ENCODE measurements around the gene TBL1XR1. TPM values are rescaled to one million over a fixed set of nuclear protein-coding genes. Genes with fewer than 3 reads are reported as not detected.

TBL1XR1 gene
- total and polyA plus RNA-seq, 2 of the 4 experiments (the other 2 are of a cell fraction): 25.2 to 170 TPM

- Histone ChIP-seq H2BK120ac (ENCODE audit: low read depth, low read length) (no peak overlapping the region), H2AFZ (replicated peaks; ENCODE audit: low read length, poor library complexity) (no peak overlapping the region), H2BK20ac (ENCODE audit: low read depth, low read length) (no peak overlapping the region), H3K9ac (ENCODE audit: low read depth, low read length) (no peak overlapping the region), H3K9me3 (ENCODE audit: control insufficient read depth, insufficient read depth, low read length) (no peaks in the 10 kb centered on the region), H3K9me1 (ENCODE audit: insufficient read depth, low read length) (no peaks in the 10 kb centered on the region), H3K4me3 (ENCODE audit: insufficient read depth, low read depth, low read length) (no peak overlapping the region), H4K5ac (ENCODE audit: low read depth, low read length) (no peak overlapping the region), H3K27ac (ENCODE audit: insufficient read depth, low read length) (no peak overlapping the region), H3K14ac (replicated peaks; ENCODE audit: low read depth, low read length) (no peak overlapping the region), H4K20me1 (ENCODE audit: insufficient read depth, low read length) (no peaks in the 10 kb centered on the region), H4K8ac (ENCODE audit: low read depth in 2 of 2, low read length in 2 of 2) (no peak overlapping the region), H2AK5ac (ENCODE audit: low read depth, low read length) (no peak overlapping the region), H3K4ac (ENCODE audit: low read depth, low read length) (no peak overlapping the region), H3K27me3 (ENCODE audit: control insufficient read depth, insufficient read depth, low read length) (no peaks in the 10 kb centered on the region), H3K36me3 (ENCODE audit: control insufficient read depth, insufficient read depth, low read length) (no peaks in the 10 kb centered on the region), H3K56ac (ENCODE audit: extremely low read depth, insufficient read depth, low read length) (no peak overlapping the region), H3K18ac (ENCODE audit: low read depth, low read length) (no peak overlapping the region), H2BK15ac (ENCODE audit: low read depth, low read length) (no peak overlapping the region), H3K23ac (ENCODE audit: low read depth, low read length) (no peak overlapping the region), H3K4me2 (ENCODE audit: low read depth, low read length) (no peak overlapping the region), H2BK5ac (ENCODE audit: low read depth, low read length, poor library complexity, severe bottlenecking) (no peak overlapping the region), H2AK9ac (replicated peaks; ENCODE audit: low read depth, low read length, poor library complexity) (no peak overlapping the region), H3K79me1 (ENCODE audit: low read depth in 1 of 2, low read length in 2 of 2) (no peaks in the 10 kb centered on the region), H4K91ac (ENCODE audit: insufficient read depth, low read depth, low read length) (no peak overlapping the region), H3K4me1 (ENCODE audit: control insufficient read depth, insufficient read depth, low read length) (no peaks in the 10 kb centered on the region)
- CTCF ChIA-PET: no interaction called here
- no peak for DNase-seq
- no peak for ATAC-seq (ENCODE audit: low read depth)
- POLR2A ChIA-PET (ENCODE audit: unreplicated experiment): no interaction called here
- in situ Hi-C loops (cut with MboI; ENCODE audit: low sequenced_read_pairs) (no loop called here), dilution Hi-C loops (cut with HindIII; ENCODE audit: low sequenced_read_pairs, unreplicated experiment) (no loop called here), intact Hi-C loops (cut with micrococcal nuclease) (no loop called here)
- no TSS peak for BruUV-seq (replicated peaks)
- WGBS, 2 experiments (ENCODE audit: extremely low coverage in 2 of 2, insufficient read length in 1 of 2): no CpG with 5 or more reads among the region's 3 CpGs
- TF ChIP-seq ELK1 (IDR thresholded peaks at IDR 0.05; ENCODE audit: borderline replicate concordance, low read depth, low read length) (no peak), MXI1 (IDR thresholded peaks at IDR 0.05; ENCODE audit: borderline replicate concordance, low read depth, low read length) (no peak), POLR2A (IDR thresholded peaks at IDR 0.05; ENCODE audit: low read depth, low read length) (no peak), RCOR1 (IDR thresholded peaks at IDR 0.05; ENCODE audit: insufficient replicate concordance, low read length) (no peak), RAD21 (IDR thresholded peaks at IDR 0.05; ENCODE audit: low read length) (no peak), CEBPB (IDR thresholded peaks at IDR 0.05; ENCODE audit: low read depth, low read length) (no peak), SMC3 (IDR thresholded peaks at IDR 0.05; ENCODE audit: low read depth, low read length) (no peak), RFX5 (IDR thresholded peaks at IDR 0.05; ENCODE audit: low read depth, low read length) (no peak), BHLHE40 (IDR thresholded peaks at IDR 0.05; ENCODE audit: low read depth, low read length) (no peak), CHD1 (IDR thresholded peaks at IDR 0.05; ENCODE audit: low read depth, low read length) (no peak)
Measured at GRCh38 chr3:177244606-177245005, 47.3 kb upstream of the TBL1XR1 start.

Measured in IMR-90 (cell line).